ENCODE measurements around the gene OMA1. TPM values are rescaled to one million over a fixed set of nuclear protein-coding genes. Genes with fewer than 3 reads are reported as not detected.
"Not testable (repeated sequence)": the region's sequence is repeated elsewhere in the genome, so short reads cannot be mapped to it uniquely, and the experiment has no call there.

OMA1 gene
- total and polyA plus RNA-seq, 2 experiments from 2014 or later, result 11.7 to 13.2 TPM

DNA sequence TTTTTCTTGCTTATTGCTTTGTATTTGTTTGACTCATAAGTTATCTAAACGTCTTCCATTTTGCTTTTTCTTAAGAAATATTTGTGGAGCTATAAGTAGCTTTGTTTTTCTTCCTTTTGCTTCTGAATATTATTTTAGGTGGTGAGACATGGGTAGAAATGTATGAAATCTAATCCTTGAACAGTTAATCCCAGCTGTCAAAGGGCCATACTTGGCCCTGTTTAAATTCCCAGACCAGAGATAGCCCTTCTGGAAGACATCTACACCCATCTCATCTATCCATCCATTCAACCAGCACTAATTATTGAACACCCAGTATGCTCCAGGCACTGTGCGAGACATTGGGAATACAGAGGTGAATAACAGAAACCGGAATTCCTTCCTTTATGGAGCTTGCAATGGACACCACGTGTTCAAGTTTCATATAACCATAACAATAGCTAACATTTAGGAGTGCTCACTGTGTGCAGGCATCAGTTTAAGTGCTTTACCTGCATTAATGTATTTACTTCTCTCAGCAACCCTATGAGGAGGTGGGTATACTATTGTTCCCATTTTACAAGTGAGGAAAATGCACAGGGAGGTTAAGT, 21.8 kb upstream of the OMA1 start:
- TF ChIP-seq, protein P1, sequence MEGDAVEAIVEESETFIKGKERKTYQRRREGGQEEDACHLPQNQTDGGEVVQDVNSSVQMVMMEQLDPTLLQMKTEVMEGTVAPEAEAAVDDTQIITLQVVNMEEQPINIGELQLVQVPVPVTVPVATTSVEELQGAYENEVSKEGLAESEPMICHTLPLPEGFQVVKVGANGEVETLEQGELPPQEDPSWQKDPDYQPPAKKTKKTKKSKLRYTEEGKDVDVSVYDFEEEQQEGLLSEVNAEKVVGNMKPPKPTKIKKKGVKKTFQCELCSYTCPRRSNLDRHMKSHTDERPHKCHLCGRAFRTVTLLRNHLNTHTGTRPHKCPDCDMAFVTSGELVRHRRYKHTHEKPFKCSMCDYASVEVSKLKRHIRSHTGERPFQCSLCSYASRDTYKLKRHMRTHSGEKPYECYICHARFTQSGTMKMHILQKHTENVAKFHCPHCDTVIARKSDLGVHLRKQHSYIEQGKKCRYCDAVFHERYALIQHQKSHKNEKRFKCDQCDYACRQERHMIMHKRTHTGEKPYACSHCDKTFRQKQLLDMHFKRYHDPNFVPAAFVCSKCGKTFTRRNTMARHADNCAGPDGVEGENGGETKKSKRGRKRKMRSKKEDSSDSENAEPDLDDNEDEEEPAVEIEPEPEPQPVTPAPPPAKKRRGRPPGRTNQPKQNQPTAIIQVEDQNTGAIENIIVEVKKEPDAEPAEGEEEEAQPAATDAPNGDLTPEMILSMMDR (IDR thresholded peaks at IDR 0.05; ENCODE audit: low read depth, low read length), result no peak
- no peak for DNase-seq (ENCODE audit: low read depth in 1 of 2, low spot score in 1 of 2)
- Histone ChIP-seq H3K27me3 (peaks cover 66% of the 10 kb centered on the region), H3K9me3 (ENCODE audit: low read depth) (no peaks in the 10 kb centered on the region), H3K36me3 (no peaks in the 10 kb centered on the region), H3K4me3 (no peak overlapping the region), H3K27ac (no peak overlapping the region), H3K4me1 (ENCODE audit: low read depth) (no peaks in the 10 kb centered on the region)

DNA sequence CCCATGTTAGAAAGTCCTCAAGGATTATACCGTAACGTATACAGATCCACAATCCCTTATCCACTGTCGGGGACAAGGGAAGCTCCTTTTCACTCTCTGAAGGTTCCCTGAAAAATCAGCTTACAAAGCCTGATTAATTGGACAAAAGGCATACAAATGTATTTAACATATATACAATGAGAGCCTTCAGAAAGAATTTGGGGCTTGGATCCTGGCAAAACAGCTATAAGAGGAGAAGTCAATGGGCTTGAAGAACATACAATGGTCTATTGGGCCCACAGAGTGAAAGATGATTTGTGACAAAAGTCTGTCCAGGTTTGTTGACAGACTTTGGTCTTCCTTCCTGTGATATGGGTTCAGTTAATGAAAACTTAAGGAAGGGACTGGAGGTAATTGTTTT, 19.8 kb upstream of the OMA1 start:
- no peaks in the 10 kb centered on the region for H3K4me1 ChIP-seq (ENCODE audit: low read depth)
- no peak overlapping the region for H3K27ac ChIP-seq
- H3K4me3 ChIP-seq, result no peak overlapping the region
- no peaks in the 10 kb centered on the region for H3K36me3 ChIP-seq
- TF ChIP-seq, protein P1 (IDR thresholded peaks at IDR 0.05; ENCODE audit: low read depth, low read length), result no peak
- DNase-seq (ENCODE audit: low read depth in 1 of 2, low spot score in 1 of 2), result no peak
- no peaks in the 10 kb centered on the region for H3K9me3 ChIP-seq (ENCODE audit: low read depth)
- H3K27me3 ChIP-seq, result peaks cover 50% of the 10 kb centered on the region

DNA sequence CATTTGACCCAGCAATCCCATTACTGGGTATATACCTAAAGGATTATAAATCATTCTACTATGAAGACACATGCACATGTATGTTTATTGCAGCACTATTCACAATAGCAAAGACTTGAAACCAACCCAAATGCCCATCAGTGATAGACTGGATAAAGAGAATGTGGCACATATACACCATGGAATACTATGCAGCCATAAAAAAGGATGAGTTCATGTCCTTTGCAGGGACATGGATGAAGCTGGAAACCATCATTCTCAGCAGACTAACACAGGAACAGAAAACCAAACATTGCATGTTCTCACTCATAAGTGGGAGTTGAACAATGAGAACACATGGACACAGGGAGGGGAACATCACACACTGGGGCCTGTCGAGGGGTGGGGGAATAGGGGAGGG, 17.2 kb upstream of the OMA1 start:
- not testable (repeated sequence) for DNase-seq (ENCODE audit: low read depth in 1 of 2, low spot score in 1 of 2); H3K4me3 ChIP-seq

DNA sequence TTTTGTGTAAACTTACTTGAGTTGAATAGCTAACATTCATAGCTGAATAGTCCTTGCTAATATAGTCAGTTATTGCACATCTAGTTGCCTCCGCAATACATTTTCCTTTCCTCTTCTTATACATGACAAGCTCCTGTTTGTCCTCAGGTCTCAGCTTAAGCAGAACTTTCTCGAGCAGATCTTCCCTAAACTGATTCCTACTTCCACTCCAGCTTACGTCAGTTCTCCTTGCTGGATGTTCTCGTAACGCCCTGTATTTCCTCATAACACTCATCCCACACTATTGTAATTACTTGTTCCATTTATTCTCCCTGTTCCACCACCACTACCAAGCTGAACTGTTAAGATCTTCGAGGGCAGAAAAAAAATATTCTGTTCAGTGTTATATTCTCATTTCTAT, 15.1 kb upstream of the OMA1 start:
- Histone ChIP-seq H3K27ac (no peak overlapping the region), H3K4me1 (ENCODE audit: low read depth) (no peaks in the 10 kb centered on the region), H3K36me3 (no peaks in the 10 kb centered on the region), H3K4me3 (no peak overlapping the region), H3K9me3 (ENCODE audit: low read depth) (no peaks in the 10 kb centered on the region), H3K27me3 (peaks cover 10% of the 10 kb centered on the region)
- no peak for DNase-seq (ENCODE audit: low read depth in 1 of 2, low spot score in 1 of 2)
- TF ChIP-seq, protein P1 (IDR thresholded peaks at IDR 0.05; ENCODE audit: low read depth, low read length), result no peak

More for the DNA sequence above, 17.2 kb upstream of the OMA1 start:
- H3K36me3 ChIP-seq; H3K9me3 ChIP-seq (ENCODE audit: low read depth); H3K27ac ChIP-seq; H3K4me1 ChIP-seq (ENCODE audit: low read depth): not testable (repeated sequence)
- H3K27me3 ChIP-seq, result peaks cover 25% of the 10 kb centered on the region

DNA sequence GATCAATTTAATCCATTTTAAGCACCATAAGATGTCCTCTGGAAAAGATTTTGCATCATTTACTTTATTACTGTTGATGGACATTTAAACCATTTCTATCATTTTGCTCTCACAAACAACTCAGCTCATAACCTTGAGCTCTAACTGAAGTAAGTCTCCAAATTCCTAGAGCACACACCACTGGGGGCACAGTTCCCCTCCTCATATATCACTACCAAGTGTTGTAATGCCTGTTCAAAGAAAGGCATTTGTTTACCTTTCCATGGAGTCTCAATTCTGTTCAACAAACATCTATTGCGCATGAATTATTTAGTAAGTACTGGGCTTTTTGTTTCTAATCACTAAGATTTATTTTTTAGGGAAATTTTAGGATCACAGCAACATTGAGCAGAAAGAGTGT, 8.9 kb upstream of the OMA1 start:
- DNase-seq (ENCODE audit: low read depth in 1 of 2, low spot score in 1 of 2), result no peak
- H3K9me3 ChIP-seq (ENCODE audit: low read depth), result no peaks in the 10 kb centered on the region

More for the DNA sequence above, 8.9 kb upstream of the OMA1 start:
- TF ChIP-seq, protein P1 (IDR thresholded peaks at IDR 0.05; ENCODE audit: low read depth, low read length), result no peak
- Histone ChIP-seq H3K27ac (no peak overlapping the region), H3K4me1 (ENCODE audit: low read depth) (no peaks in the 10 kb centered on the region), H3K4me3 (no peak overlapping the region), H3K27me3 (peaks cover 7% of the 10 kb centered on the region), H3K36me3 (no peaks in the 10 kb centered on the region)

All from cardiac muscle cell (in vitro differentiated cells and primary cell).